HepG2 (cell line): ENCODE measurements around the gene PRM3. TPM values are rescaled to one million over a fixed set of nuclear protein-coding genes. Genes with fewer than 3 reads are reported as not detected.

Source experiments
- AHR ChIP-seq: IDR thresholded peaks from 2 replicates; pipeline ENCODE4 v1.6.1; 2018; ENCODE audit warnings: missing genetic modification reagents, missing compliant biosample characterization
- ATF7 ChIP-seq, 2 experiments: fragments of 450-650 bp in 1 of 2; sonication (generic) in 1 of 2; formaldehyde crosslinking in 1 of 2; IDR thresholded peaks; 2 replicates each; pipeline versions ENCODE4 v1.4.0 to v1.6.1; 2016 to 2020; ENCODE audit warnings: antibody characterized with exemption in 1 of 2, mild to moderate bottlenecking in 1 of 2, missing genetic modification reagents in 1 of 2
- GABPA ChIP-seq, 2 experiments: IDR thresholded peaks; 2 replicates each; pipeline ENCODE4 v1.6.1; 2011 to 2016; ENCODE audit warnings: low read depth in 2 of 2, low read length in 1 of 2, missing biosample characterization in 1 of 2, missing genetic modification characterization in 1 of 2
- GPN1 ChIP-seq: sonication (generic); formaldehyde crosslinking; IDR thresholded peaks from 2 replicates; pipeline ENCODE4 v1.5.1; 2020; ENCODE audit warnings: missing genetic modification reagents, borderline replicate concordance
- HMG20A ChIP-seq: IDR thresholded peaks from 2 replicates; pipeline ENCODE4 v1.6.1; 2016; ENCODE audit warnings: borderline replicate concordance
- KAT8 ChIP-seq: IDR thresholded peaks from 2 replicates; pipeline ENCODE4 v1.6.1; 2016; ENCODE audit warnings: missing genetic modification reagents, missing compliant biosample characterization
- MTF2 ChIP-seq: sonication (generic); formaldehyde crosslinking; IDR thresholded peaks from 2 replicates; pipeline ENCODE4 v1.5.0; 2020; ENCODE audit warnings: missing genetic modification reagents, borderline replicate concordance
- NFE2 ChIP-seq: sonication (generic); formaldehyde crosslinking; IDR thresholded peaks from 2 replicates; pipeline ENCODE4 v1.4.0; 2020; ENCODE audit warnings: missing genetic modification reagents
- NONO ChIP-seq, 2 experiments: fragments of 450-650 bp in 1 of 2; sonication (generic) in 1 of 2; formaldehyde crosslinking in 1 of 2; IDR thresholded peaks in 1 of 2; conservative IDR thresholded peaks in 1 of 2; 2 replicates each; pipeline versions ENCODE4 v1.6.1 to v1.8.0; 2017 to 2022; ENCODE audit warnings: mild to moderate bottlenecking in 1 of 2, missing genetic modification reagents in 1 of 2, moderate library complexity in 1 of 2
- ONECUT2 ChIP-seq: sonication (generic); formaldehyde crosslinking; IDR thresholded peaks from 2 replicates; pipeline ENCODE4 v1.4.0; 2020; ENCODE audit warnings: missing genetic modification reagents
- UBTF ChIP-seq: sonication (generic); formaldehyde crosslinking; IDR thresholded peaks from 2 replicates; pipeline ENCODE4 v1.4.0; 2020; ENCODE audit warnings: mild to moderate bottlenecking, missing genetic modification reagents
- ZNF124 ChIP-seq: sonication (generic); formaldehyde crosslinking; IDR thresholded peaks from 2 replicates; pipeline ENCODE4 v1.4.0; 2020; ENCODE audit warnings: missing genetic modification reagents
- ZNF143 ChIP-seq: sonication (generic); formaldehyde crosslinking; IDR thresholded peaks from 2 replicates; pipeline ENCODE4 v1.4.0; 2020; ENCODE audit warnings: missing genetic modification reagents
- ZNF205 ChIP-seq: IDR thresholded peaks from 2 replicates; pipeline ENCODE4 v1.6.1; 2018; ENCODE audit warnings: missing biosample characterization, missing genetic modification reagents
- ZNF776 ChIP-seq: sonication (generic); formaldehyde crosslinking; IDR thresholded peaks from 2 replicates; pipeline ENCODE4 v1.4.0; 2020; ENCODE audit warnings: mild to moderate bottlenecking, missing genetic modification reagents
- polyA plus RNA-seq, 8 experiments: library from polyadenylated mRNA; depleted of rRNA in 3 of 8; stranded (reverse) in 7 of 8; unstranded in 1 of 8; fragments of >200 nt; fragmentation: Illumina TruSeq in 4 of 8; extraction: Trizol in 4 of 8; gene quantifications; 2 replicates each; pipeline versions ENCODE4 v1.2.1 to v1.2.3, GENCODE V29; 2011 to 2016; ENCODE audit warnings: low read depth in 4 of 8, missing spikeins in 1 of 8, mixed read lengths in 1 of 8; ENCODE audit not compliant: insufficient read depth in 1 of 8
- total RNA-seq, 5 experiments: library from RNA; depleted of rRNA; stranded (reverse); fragments of >200 nt; fragmentation: Illumina TruSeq; extraction: Trizol; gene quantifications; 2 replicates each; pipeline ENCODE4 v1.2.3, GENCODE V29; 2016; ENCODE audit warnings: low read depth in 1 of 5
- TF ChIP-seq, protein P1 (sequence below): sonication (generic); formaldehyde crosslinking; conservative IDR thresholded peaks from 2 replicates; pipeline ENCODE4 v1.4.0; 2020; ENCODE audit warnings: mild to moderate bottlenecking, missing genetic modification reagents, moderate library complexity
- TF ChIP-seq, protein P2 (sequence below): sonication (generic); formaldehyde crosslinking; IDR thresholded peaks from 2 replicates; pipeline ENCODE4 v1.4.0; 2020; ENCODE audit warnings: low read depth, mild to moderate bottlenecking, missing genetic modification reagents
- TF ChIP-seq, protein P3 (sequence below): sonication (generic); formaldehyde crosslinking; IDR thresholded peaks from 2 replicates; pipeline ENCODE4 v1.4.0; 2020; ENCODE audit warnings: missing genetic modification reagents, borderline replicate concordance
- TF ChIP-seq, protein P4 (sequence below): sonication (generic); formaldehyde crosslinking; IDR thresholded peaks from 2 replicates; pipeline ENCODE4 v1.5.0; 2020; ENCODE audit warnings: mild to moderate bottlenecking, low read depth, missing genetic modification reagents, borderline replicate concordance

The PRM3 gene
- total and polyA plus RNA-seq, 2 of the 13 experiments (the other 11 are each of a cell fraction or from before 2014, with no cell fraction given) = not detected

GRCh38 chr16:11312718-11313492, 39.5 kb upstream of the PRM3 start (continued):
- TF ChIP-seq, protein P1, sequence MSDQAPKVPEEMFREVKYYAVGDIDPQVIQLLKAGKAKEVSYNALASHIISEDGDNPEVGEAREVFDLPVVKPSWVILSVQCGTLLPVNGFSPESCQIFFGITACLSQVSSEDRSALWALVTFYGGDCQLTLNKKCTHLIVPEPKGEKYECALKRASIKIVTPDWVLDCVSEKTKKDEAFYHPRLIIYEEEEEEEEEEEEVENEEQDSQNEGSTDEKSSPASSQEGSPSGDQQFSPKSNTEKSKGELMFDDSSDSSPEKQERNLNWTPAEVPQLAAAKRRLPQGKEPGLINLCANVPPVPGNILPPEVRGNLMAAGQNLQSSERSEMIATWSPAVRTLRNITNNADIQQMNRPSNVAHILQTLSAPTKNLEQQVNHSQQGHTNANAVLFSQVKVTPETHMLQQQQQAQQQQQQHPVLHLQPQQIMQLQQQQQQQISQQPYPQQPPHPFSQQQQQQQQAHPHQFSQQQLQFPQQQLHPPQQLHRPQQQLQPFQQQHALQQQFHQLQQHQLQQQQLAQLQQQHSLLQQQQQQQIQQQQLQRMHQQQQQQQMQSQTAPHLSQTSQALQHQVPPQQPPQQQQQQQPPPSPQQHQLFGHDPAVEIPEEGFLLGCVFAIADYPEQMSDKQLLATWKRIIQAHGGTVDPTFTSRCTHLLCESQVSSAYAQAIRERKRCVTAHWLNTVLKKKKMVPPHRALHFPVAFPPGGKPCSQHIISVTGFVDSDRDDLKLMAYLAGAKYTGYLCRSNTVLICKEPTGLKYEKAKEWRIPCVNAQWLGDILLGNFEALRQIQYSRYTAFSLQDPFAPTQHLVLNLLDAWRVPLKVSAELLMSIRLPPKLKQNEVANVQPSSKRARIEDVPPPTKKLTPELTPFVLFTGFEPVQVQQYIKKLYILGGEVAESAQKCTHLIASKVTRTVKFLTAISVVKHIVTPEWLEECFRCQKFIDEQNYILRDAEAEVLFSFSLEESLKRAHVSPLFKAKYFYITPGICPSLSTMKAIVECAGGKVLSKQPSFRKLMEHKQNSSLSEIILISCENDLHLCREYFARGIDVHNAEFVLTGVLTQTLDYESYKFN = peak; percentile 3; the same call in 1 of the 2 replicates
- no peak for TF ChIP-seq NONO (IDR thresholded peaks at IDR 0.05)
- TF ChIP-seq NONO (CRISPR knock-in tag; conservative IDR thresholded peaks at IDR 0.05) = peak; percentile 42; the same call in 1 of the 2 replicates
- no peak for TF ChIP-seq MTF2 (CRISPR knock-in tag)
- peak; percentile 33; the same call in 1 of the 2 replicates for TF ChIP-seq HMG20A (CRISPR knock-in tag)
- TF ChIP-seq, protein P2, sequence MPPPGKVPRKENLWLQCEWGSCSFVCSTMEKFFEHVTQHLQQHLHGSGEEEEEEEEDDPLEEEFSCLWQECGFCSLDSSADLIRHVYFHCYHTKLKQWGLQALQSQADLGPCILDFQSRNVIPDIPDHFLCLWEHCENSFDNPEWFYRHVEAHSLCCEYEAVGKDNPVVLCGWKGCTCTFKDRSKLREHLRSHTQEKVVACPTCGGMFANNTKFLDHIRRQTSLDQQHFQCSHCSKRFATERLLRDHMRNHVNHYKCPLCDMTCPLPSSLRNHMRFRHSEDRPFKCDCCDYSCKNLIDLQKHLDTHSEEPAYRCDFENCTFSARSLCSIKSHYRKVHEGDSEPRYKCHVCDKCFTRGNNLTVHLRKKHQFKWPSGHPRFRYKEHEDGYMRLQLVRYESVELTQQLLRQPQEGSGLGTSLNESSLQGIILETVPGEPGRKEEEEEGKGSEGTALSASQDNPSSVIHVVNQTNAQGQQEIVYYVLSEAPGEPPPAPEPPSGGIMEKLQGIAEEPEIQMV (CRISPR knock-in tag) = no peak
- no peak for TF ChIP-seq ONECUT2 (CRISPR knock-in tag)
- 0 out of 2 replicates have a peak, but pooled peaks have one; percentile 29 for TF ChIP-seq NFE2 (CRISPR knock-in tag)
- TF ChIP-seq UBTF = 0 out of 2 replicates have a peak, but pooled peaks have one; percentile 42
- TF ChIP-seq, protein P3, sequence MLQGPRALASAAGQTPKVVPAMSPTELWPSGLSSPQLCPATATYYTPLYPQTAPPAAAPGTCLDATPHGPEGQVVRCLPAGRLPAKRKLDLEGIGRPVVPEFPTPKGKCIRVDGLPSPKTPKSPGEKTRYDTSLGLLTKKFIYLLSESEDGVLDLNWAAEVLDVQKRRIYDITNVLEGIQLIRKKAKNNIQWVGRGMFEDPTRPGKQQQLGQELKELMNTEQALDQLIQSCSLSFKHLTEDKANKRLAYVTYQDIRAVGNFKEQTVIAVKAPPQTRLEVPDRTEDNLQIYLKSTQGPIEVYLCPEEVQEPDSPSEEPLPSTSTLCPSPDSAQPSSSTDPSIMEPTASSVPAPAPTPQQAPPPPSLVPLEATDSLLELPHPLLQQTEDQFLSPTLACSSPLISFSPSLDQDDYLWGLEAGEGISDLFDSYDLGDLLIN (CRISPR knock-in tag) = 0 out of 2 replicates have a peak, but pooled peaks have one; percentile 20
- TF ChIP-seq ZNF143 (CRISPR knock-in tag) = no peak
- TF ChIP-seq ZNF205 (CRISPR knock-in tag) = peak; percentile 54; the same call in 1 of the 2 replicates
- no peak for TF ChIP-seq GPN1 (CRISPR knock-in tag)
- TF ChIP-seq ZNF776 (CRISPR knock-in tag) = peak; percentile 27; the same call in 1 of the 2 replicates
- TF ChIP-seq ATF7 (IDR thresholded peaks at IDR 0.05) = no peak
- TF ChIP-seq ATF7 (CRISPR knock-in tag; IDR thresholded peaks at IDR 0.05) = no peak
- TF ChIP-seq ZNF124 (CRISPR knock-in tag) = 0 out of 2 replicates have a peak, but pooled peaks have one; percentile 27
- peak; percentile 79; the same call in 1 of the 2 replicates for TF ChIP-seq AHR (CRISPR knock-in tag)
- TF ChIP-seq, protein P4, sequence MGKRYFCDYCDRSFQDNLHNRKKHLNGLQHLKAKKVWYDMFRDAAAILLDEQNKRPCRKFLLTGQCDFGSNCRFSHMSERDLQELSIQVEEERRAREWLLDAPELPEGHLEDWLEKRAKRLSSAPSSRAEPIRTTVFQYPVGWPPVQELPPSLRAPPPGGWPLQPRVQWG (CRISPR knock-in tag) = no peak
- no peak for TF ChIP-seq GABPA (IDR thresholded peaks at IDR 0.05; ENCODE audit: low read depth, low read length)
- no peak for TF ChIP-seq GABPA (CRISPR knock-in tag; IDR thresholded peaks at IDR 0.05; ENCODE audit: low read depth)
- peak; percentile 25; the same call in 1 of the 2 replicates for TF ChIP-seq KAT8 (CRISPR knock-in tag)
